ENCODE data around the gene TELO2. TPM values are rescaled to one million over a fixed set of nuclear protein-coding genes. Genes with fewer than 3 reads are reported as not detected.
A peak's percentile ranks its signal among the peaks of the same experiment; 100 is the strongest.

The TELO2 gene
- 10 to 100 TPM in 3 of 4 donors, 1 to 10 TPM in 1; 4.9 to 59.1 (median 39.0) TPM for total RNA-seq

DNA sequence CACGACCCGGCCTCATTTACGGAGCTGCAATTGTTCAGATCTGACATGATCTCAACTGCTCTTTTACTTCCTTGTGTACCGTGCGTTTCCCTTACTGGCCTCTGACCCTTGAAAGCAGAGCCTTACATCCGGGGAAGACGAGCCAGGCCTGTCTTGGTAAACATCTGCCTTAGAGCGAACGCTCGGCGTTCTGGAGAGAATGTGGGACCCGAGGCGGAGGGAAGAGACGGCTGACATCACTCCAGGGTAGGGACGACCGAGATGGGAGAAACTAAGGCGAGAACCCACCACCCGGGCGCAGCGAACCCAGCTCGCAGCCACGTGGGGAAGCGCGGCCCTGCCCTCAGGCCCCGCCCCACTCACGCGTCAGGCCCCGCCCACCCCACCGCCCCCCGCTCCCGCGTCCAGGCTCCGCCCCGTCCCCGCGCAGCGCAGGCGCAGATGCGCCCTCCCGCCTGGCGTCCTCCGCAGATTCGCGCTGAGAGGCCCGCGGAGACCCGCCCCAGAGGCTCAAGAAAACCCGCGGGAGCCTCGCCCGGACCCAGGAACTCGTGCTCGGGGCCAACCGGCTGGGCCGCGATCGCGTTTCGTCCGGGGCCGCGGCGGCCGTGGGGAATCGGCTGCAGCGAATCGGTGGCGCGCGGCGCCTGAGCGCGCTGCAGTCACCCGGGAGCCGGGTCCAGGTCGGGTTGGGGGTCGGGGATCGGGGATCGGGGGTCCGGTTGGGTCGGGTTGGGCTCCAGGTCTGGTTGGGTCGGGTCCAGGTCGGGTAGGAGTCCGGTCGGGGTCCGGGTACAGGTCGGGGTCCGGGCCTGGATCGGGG lies at the start of gene TELO2:
Gene TELO2 (plus strand): TSS at position 438 of the 823 bp plus-strand sequence. CDS start 922 bp downstream, outside the sequence.
- H3K9me3 ChIP-seq: no peaks in the 10 kb centered on the region
- no peaks in the 10 kb centered on the region for H3K36me3 ChIP-seq
- peaks cover 0 to 6% of the 10 kb centered on the region in 2 donors for H3K4me1 ChIP-seq
- TF ChIP-seq POLR2A (IDR thresholded peaks at IDR 0.05): peak in 1 of 2 donors; percentile 49
- peak in 1 of 4 experiments; percentile 14 for TF ChIP-seq CTCF (IDR thresholded peaks at IDR 0.05)
- peak within 1 kb of the TSS; percentile 74 to 90 for H3K27ac ChIP-seq
- intact Hi-C loops (cut with DNase I; ENCODE audit: low total_unique reads): no loop called here
- H3K27me3 ChIP-seq: no peaks in the 10 kb centered on the region
- peak; percentile 74 to 82 for DNase-seq
- peak within 1 kb of the TSS; percentile 64 to 65 for H3K4me3 ChIP-seq

DNA sequence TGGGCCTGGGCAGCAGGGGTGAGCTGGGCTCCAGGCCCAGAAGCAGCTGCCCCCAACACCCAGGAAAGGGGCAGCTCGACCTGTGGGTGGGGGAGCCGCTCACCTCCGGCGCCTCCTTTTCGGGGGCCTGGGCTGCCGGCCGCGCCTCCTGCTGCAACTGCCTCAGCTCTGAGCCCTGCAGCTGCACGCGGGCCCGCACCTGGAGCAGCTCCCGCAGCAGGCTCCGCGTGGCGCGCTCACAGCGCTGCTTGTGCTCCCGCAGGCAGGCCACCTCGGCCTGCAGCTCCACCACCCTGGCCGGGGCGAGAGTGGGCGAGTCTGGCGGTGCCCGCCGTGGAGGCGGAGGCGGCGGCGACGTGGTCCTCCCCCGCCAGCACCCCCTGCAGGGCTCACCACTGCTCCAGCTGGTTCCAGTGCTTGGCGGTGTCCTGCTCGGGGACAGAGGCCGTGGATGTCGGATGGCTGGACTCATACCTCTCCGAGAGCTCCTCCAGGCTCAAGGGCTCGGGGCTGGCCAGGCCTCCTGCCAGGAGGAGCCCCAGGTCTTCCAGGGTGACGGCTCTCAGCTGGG lies 49.7 kb upstream of the TELO2 start:
- no peaks in the 10 kb centered on the region for H3K9me3 ChIP-seq
- TF ChIP-seq POLR2A (IDR thresholded peaks at IDR 0.05) (no peak), CTCF (IDR thresholded peaks at IDR 0.05) (no peak)
- intact Hi-C loops (cut with DNase I; ENCODE audit: low total_unique reads): no loop called here

GRCh38 chr16:1443980-1444729 lies 49.0 kb upstream of the TELO2 start, which contains the start of gene CCDC154:
TSS of gene CCDC154 (minus strand) at chr16:1444556. CDS start at chr16:1444322, 234 bp downstream.
- H3K4me3 ChIP-seq: no peak within 1 kb of the TSS
- H3K9me3 ChIP-seq: no peaks in the 10 kb centered on the region
- no peak within 1 kb of the TSS for H3K27ac ChIP-seq
- intact Hi-C loops (cut with DNase I; ENCODE audit: low total_unique reads): no loop called here
- H3K27me3 ChIP-seq: no peaks in the 10 kb centered on the region
- no peaks in the 10 kb centered on the region for H3K36me3 ChIP-seq
- no peaks in the 10 kb centered on the region for H3K4me1 ChIP-seq
- no peak for DNase-seq
- TF ChIP-seq CTCF (IDR thresholded peaks at IDR 0.05): no peak
- no peak for TF ChIP-seq POLR2A (IDR thresholded peaks at IDR 0.05)

More for the DNA sequence above, 49.7 kb upstream of the TELO2 start:
- H3K4me3 ChIP-seq: no peak overlapping the region
- no peaks in the 10 kb centered on the region for H3K4me1 ChIP-seq
- DNase-seq: no peak
- no peaks in the 10 kb centered on the region for H3K36me3 ChIP-seq
- no peaks in the 10 kb centered on the region for H3K27me3 ChIP-seq
- no peak overlapping the region for H3K27ac ChIP-seq

- H3K4me1 ChIP-seq: no peaks in the 10 kb centered on the region
- intact Hi-C loops (cut with DNase I; ENCODE audit: low total_unique reads): no loop called here
- DNase-seq: no peak
- H3K36me3 ChIP-seq: no peaks in the 10 kb centered on the region
- no peak overlapping the region for H3K27ac ChIP-seq
- H3K27me3 ChIP-seq: no peaks in the 10 kb centered on the region
- H3K4me3 ChIP-seq: no peak overlapping the region
- no peak for TF ChIP-seq CTCF (IDR thresholded peaks at IDR 0.05)
- no peak for TF ChIP-seq POLR2A (IDR thresholded peaks at IDR 0.05)
- H3K9me3 ChIP-seq: no peaks in the 10 kb centered on the region
Measured at GRCh38 chr16:1444730-1445517, 48.2 kb upstream of the TELO2 start.

Measured in uterus (tissue), 4 donors.